Lower leg skin (tissue), 4 donors: Measurements from ENCODE around the gene SLC7A7. TPM values are rescaled to one million over a fixed set of nuclear protein-coding genes. Genes with fewer than 3 reads are reported as not detected.

ENCODE experiments used
- DNase-seq, 2 donors: peaks; one replicate each; pipeline ENCODE4 v3.0.0-alpha.2; 2019; ENCODE audit warnings: low spot score in 2 of 2
- H3K4me3 ChIP-seq: fragments of 200-600 bp; sonication (generic); 2 replicates; pipeline ENCODE4 v1.5.1; 2017; ENCODE audit warnings: mild to moderate bottlenecking, low read depth; ENCODE audit not compliant: poor library complexity, severe bottlenecking
- CTCF ChIP-seq, 3 donors: fragments of 450-650 bp; IDR thresholded peaks; one replicate each; pipeline ENCODE4 v1.5.1; 2016; ENCODE audit warnings: antibody characterized with exemption in 3 of 3, mild to moderate bottlenecking in 3 of 3, moderate library complexity in 2 of 3
- POLR2A ChIP-seq, 2 donors: fragments of 450-650 bp; IDR thresholded peaks; one replicate each; pipeline ENCODE4 v1.6.1; 2016 to 2017; ENCODE audit warnings: antibody characterized with exemption in 2 of 2, mild to moderate bottlenecking in 1 of 2, moderate library complexity in 1 of 2
- WGBS, 2 donors: methylation state at CpG; one replicate each; pipeline ENCODE4 v1.1.5; 2018; 5-methylcytosine and 5-hydroxymethylcytosine counted together
- intact Hi-C: fragments of 100-400 bp; cut with DNase I; formaldehyde crosslinking; loops from one replicate; pipeline ENCODE4 v1.15.0; 2023; ENCODE audit warnings: low total_unique reads
- total RNA-seq, 4 donors: library from RNA; depleted of rRNA; stranded (reverse); fragments of >200 nt; gene quantifications; one replicate each; pipeline ENCODE4 v1.1.0, GENCODE V29; 2016

Gene SLC7A7
- total RNA-seq, 4 donors from 2014 or later = 1.1 to 12.8 (median 6.5) TPM

- intact Hi-C loops = no loop called here
Observed at GRCh38 chr14:22839159-22839779, 24.0 kb upstream of the SLC7A7 start.

GRCh38 chr14:22838631-22839041 lies 23.4 kb upstream of the SLC7A7 start:
- WGBS, 2 donors = 2 to 9% methylated on average over 6 of the region's 6 CpGs
- intact Hi-C loops = no loop called here
- H3K4me3 ChIP-seq = peak overlapping the region; percentile 63
- TF ChIP-seq CTCF (IDR thresholded peaks at IDR 0.05) = no peak
- no peak for TF ChIP-seq POLR2A (IDR thresholded peaks at IDR 0.05)
- DNase-seq = peak in 1 of 2 donors; percentile 85

More at GRCh38 chr14:22839159-22839779, 24.0 kb upstream of the SLC7A7 start:
- peak overlapping the region; percentile 63 for H3K4me3 ChIP-seq
- TF ChIP-seq CTCF (IDR thresholded peaks at IDR 0.05) = no peak
- TF ChIP-seq POLR2A (IDR thresholded peaks at IDR 0.05) = no peak
- DNase-seq = peak; percentile 86 to 96
- 23 to 26% methylated on average over 6 of the region's 6 CpGs for WGBS, 2 donors

- 5 to 16% methylated on average over 23 to 25 of the region's 25 CpGs for WGBS, 2 donors
- peak; percentile 83 to 96 for DNase-seq
- intact Hi-C loops = no loop called here
- peak overlapping the region; percentile 63 for H3K4me3 ChIP-seq
- peak in 1 of 2 donors; percentile 5 for TF ChIP-seq POLR2A (IDR thresholded peaks at IDR 0.05)
- TF ChIP-seq CTCF (IDR thresholded peaks at IDR 0.05) = no peak
Observed at GRCh38 chr14:22837750-22838538, 22.7 kb upstream of the SLC7A7 start.

GRCh38 chr14:22837114-22837749 lies 22.0 kb upstream of the SLC7A7 start:
- no peak for TF ChIP-seq POLR2A (IDR thresholded peaks at IDR 0.05)
- TF ChIP-seq CTCF (IDR thresholded peaks at IDR 0.05) = no peak
- WGBS, 2 donors = 2 to 6% methylated on average over 41 to 57 of the region's 57 CpGs
- intact Hi-C loops = no loop called here

GRCh38 chr14:22836301-22837113 lies 21.3 kb upstream of the SLC7A7 start, which contains the start of gene MMP14:
Gene MMP14, plus strand, starts transcription at chr14:22836585. Its CDS starts 233 bp downstream, at chr14:22836818.
- peak; percentile 84 to 96 for DNase-seq
- peak in 1 of 2 donors; percentile 18 for TF ChIP-seq POLR2A (IDR thresholded peaks at IDR 0.05)
- no peak for TF ChIP-seq CTCF (IDR thresholded peaks at IDR 0.05)
- intact Hi-C loops = no loop called here

More at GRCh38 chr14:22837114-22837749, 22.0 kb upstream of the SLC7A7 start:
- DNase-seq = no peak
- peak overlapping the region; percentile 63 for H3K4me3 ChIP-seq

More at GRCh38 chr14:22836301-22837113, 21.3 kb upstream of the SLC7A7 start, which contains the start of gene MMP14:
- 2 to 3% methylated on average over 31 to 39 of the region's 46 CpGs for WGBS, 2 donors
- H3K4me3 ChIP-seq = peak within 1 kb of the TSS; percentile 63
